PC-3 (cell line): ENCODE data around the gene LIMS1.

Experiments
- EZH2 ChIP-seq: fragments of 300-600 bp; sonication (generic); IDR thresholded peaks from one replicate; pipeline ENCODE4 v1.6.1; 2017; ENCODE audit warnings: antibody characterized with exemption, mild to moderate bottlenecking, low read length; ENCODE audit not compliant: unreplicated experiment
- EZH2phosphoT487 ChIP-seq: fragments of 300-600 bp; sonication (generic); IDR thresholded peaks from 2 replicates; pipeline ENCODE4 v1.6.1; 2018; ENCODE audit warnings: mild to moderate bottlenecking, antibody characterized with exemption, low read length, borderline replicate concordance
- TF ChIP-seq, protein P1 (sequence below): fragments of 300-600 bp; sonication (generic); conservative IDR thresholded peaks from 2 replicates; pipeline ENCODE4 v1.5.1; 2017; ENCODE audit warnings: antibody characterized with exemption, low read depth, mild to moderate bottlenecking, low read length

GRCh38 chr2:108691447-108691846, 157.2 kb downstream of the LIMS1 start:
- TF ChIP-seq, protein P1, sequence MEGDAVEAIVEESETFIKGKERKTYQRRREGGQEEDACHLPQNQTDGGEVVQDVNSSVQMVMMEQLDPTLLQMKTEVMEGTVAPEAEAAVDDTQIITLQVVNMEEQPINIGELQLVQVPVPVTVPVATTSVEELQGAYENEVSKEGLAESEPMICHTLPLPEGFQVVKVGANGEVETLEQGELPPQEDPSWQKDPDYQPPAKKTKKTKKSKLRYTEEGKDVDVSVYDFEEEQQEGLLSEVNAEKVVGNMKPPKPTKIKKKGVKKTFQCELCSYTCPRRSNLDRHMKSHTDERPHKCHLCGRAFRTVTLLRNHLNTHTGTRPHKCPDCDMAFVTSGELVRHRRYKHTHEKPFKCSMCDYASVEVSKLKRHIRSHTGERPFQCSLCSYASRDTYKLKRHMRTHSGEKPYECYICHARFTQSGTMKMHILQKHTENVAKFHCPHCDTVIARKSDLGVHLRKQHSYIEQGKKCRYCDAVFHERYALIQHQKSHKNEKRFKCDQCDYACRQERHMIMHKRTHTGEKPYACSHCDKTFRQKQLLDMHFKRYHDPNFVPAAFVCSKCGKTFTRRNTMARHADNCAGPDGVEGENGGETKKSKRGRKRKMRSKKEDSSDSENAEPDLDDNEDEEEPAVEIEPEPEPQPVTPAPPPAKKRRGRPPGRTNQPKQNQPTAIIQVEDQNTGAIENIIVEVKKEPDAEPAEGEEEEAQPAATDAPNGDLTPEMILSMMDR: no peak
- TF ChIP-seq EZH2phosphoT487 (no peak), EZH2 (no peak)
